GM21528 (cell line): ENCODE measurements around the gene CMSS1.
"Not testable (repeated sequence)": the region's sequence is repeated elsewhere in the genome, so short reads cannot be mapped to it uniquely, and the experiment has no call there.

ENCODE experiments used
- ATAC-seq: cut with Tn5 transposase; IDR thresholded peaks from one replicate; pipeline ENCODE4 v1.9.1; 2021; ENCODE audit warnings: mild to moderate bottlenecking, moderate library complexity; ENCODE audit not compliant: unreplicated experiment, low FRiP score

Gene CMSS1

DNA sequence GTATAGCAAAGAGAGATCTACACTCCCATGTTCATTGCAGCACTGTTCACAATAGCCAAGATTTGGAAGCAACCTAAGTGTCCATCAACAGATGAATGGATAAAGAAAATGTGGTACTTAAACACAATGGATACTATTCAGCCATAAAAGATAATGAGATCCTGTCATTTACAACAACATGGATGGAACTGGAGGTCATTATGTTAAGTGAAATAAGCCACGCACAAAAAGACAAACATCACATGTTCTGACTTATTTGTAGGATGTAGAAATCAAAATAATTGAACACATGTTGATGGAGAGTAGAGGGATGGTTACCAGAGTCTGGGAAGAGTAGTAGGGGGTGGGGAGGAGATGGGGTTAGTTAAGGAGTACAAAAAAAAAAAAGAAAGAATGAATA, 278.6 kb downstream of the CMSS1 start:
- ATAC-seq, result not testable (repeated sequence)

DNA sequence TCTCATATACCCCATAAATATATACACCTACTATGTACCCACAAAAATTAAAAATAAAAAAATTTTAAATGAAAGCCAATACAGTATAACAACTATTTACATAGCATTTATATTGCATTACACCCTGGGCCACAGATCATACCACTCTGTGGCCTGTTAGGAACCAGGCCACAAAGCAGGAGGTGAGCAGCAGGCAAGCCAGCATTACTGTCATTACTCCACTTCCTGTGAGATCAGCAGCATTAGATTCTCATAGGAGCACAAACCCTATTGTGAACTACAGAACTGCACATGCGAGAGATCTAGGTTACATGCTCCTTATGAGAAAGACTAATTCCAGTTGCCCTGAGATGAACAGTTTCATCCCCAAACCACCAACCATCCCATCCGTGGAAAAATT, 279.2 kb downstream of the CMSS1 start:
- ATAC-seq, result no peak

DNA sequence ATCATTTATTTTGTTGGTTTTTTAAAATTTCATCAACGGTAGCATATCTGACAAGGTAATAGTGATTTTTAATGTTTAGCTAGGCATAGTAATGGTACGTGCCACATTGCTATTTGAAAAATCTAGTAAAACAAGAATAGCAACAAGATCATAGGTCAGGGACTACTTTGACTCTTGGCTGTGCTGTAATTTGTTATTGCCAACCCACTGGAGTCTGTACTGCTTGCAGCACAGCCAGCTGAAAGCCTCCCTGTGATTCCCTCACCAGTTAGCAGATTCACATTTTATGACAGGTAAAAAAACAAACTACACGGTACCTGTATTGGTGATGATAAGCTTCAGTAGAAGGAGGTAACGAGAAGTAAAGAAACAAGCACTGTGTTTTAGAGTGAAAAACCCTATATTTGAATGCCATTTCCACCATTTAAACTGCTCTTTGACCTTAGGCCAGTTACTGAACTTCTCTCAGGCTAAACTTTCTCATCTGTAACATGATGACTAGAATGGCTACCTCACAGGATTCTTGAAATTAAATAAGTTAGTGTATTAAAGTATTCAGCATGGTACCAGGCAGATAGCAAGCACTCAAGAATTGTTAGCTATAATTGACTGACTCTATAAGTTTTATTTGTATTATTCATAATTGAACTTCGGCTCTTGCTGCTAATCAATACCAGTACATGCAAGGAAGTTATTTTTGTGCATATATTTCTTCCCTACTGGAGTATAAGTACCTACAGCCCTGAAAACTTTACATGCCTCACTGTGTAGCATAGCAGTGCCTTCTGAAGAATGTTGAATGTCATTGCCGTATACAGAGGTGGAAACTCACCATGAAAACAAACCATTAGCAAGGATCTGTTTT, 280.5 kb downstream of the CMSS1 start:
- no peak for ATAC-seq

DNA sequence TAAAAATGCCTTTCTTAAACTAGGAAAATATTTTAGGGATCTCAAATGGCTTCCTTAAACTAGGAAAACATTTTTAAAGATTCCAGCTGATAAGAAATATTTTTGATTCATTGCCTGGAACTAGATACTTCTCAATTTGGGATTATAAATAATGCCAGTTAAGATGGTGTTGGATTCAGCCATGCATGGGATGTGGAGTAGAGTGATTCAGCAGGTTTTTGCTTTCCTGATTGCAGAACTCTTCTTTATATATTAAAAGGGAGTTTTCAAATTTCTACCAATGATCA, 281.1 kb downstream of the CMSS1 start:
- ATAC-seq, result no peak

DNA sequence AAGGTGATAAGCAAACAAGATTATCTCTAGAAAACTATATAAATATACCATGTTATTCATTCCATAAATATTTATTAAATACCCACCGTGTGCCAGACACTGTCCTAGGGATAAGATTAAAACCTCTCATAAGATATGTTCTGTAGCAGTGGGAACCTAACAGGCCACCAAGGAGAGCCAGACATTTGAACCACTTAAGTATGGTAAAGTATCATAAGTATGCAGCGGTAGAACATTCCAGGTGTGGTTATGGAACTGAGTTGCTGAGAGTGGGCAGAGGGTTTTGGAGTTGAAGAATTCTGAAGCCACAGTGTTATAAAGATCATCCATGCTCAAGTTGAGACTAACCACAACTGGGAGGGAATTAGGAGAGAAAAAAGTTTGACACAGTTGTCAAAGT, 282.0 kb downstream of the CMSS1 start:
- no peak for ATAC-seq

DNA sequence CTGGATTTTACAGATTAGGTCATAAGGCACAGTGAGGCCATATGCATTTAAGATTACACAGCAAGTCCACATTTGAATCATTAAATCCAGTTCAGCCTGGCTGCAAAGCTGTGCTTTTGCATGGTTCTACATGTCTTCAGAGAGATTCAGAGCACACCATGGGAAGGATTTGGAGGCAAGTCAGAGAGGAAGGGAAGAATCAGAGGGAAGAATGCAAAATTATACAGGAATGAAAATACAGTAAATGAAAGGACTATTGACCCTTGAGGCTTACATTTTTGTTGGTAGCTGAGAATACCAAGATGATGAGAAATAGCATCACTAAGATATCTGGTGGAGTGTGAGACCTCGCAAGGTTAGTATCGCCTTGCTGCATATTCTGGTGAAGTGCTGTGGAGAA, 282.8 kb downstream of the CMSS1 start:
- no peak for ATAC-seq

DNA sequence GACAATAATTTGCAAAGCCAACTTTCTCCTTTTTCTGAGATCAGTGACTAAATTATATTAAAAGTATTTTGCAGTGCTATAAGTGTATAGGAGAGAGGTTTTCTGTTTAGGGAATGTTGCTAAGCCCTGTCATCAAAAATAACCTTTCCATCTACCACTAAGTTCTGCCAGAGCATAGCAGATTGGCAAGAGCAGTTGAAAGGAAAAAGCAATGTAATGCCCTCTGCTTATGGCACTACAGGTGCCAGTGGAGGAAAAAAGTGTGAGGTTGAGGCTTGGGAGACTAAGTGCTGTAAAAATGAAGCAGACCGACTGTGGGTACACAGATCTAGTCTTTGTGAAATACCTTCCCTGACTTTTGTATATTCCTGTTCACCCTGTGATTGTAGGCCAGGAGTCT, 285.1 kb downstream of the CMSS1 start:
- ATAC-seq, result no peak

DNA sequence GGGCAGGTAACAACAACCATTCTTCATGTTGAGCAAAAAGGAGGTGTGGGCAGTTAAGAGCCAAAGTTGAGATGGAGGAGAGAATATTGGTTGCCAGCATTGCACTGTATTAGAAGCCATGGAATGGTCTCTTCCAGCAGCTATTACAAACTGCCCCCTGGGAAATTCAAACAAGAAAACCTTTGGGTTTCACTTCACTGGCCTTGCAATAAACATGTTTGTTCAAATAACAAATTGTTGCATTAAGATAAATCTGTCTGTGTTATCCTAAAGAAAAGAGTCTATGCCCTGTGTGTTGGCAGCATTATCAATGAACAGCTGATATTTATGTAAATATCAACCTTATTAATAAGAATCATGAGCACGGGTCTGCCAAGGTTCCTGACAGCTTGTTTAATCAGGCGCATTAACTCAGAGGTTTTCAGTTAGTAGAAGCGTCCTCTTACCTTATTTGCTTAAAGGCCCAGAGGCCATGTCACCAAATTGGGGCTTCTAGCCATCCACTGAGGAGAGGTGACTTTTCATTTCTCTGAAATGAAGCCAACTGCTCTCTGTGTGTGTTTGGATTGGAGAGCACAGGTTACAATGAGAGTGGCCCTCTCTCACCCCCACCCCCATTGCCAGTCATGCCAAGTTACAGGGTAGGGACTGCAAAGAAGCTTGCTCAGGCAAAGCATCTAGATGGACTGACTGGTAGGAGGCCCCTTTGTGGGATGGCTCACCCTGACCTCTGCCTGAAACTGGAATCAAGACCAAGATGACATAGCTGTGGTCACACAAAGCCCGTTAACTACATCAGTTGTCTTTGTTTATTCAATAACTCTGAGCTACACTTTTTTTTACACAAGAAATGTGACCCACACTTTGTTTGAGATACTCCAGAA, 286.1 kb downstream of the CMSS1 start:
- peak; percentile 88 for ATAC-seq

DNA sequence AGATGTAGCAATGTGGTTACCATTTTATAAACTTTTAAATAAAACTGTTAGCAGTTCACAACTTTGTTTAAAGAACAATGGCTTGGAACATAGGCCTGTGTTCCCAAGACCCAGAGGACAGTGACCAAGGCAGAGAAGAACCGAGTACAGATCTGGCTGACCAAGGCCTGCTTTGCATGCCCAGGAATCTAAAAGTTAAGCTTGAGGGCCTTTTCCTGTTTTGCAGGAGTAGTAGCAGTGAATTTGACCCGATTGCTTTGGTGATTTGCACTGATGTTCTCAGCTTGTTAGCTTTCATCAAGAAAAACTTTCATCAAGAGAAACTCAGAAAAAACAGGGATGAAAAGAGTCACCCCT, 286.8 kb downstream of the CMSS1 start:
- peak; percentile 59 for ATAC-seq

DNA sequence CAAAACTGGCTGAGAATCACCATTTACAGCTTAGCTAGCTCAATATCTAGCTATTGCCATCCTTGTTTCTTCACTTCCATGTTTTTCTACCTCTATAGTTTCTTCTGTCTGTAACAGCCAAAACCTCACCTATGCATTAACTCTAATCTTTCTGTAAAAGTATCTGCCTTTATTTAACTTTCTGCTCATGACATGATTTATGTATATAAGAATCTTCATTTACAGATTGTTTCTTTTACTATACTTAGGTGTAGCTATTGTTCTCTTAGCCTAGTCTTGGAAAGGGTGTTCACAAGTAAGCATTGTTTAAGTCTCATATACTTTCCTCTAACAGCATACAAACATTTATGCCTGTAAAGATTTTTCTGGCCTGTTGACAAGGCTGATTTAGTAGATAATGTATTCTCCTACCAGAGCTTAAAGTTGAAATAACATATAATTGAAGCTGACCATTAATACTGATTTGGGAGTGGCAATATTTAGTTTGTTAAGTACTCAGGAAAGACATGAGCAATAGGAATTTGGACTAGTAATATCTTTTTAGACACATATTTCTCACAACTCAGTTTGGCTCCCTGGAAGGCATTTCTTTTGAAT, 287.3 kb downstream of the CMSS1 start:
- no peak for ATAC-seq

DNA sequence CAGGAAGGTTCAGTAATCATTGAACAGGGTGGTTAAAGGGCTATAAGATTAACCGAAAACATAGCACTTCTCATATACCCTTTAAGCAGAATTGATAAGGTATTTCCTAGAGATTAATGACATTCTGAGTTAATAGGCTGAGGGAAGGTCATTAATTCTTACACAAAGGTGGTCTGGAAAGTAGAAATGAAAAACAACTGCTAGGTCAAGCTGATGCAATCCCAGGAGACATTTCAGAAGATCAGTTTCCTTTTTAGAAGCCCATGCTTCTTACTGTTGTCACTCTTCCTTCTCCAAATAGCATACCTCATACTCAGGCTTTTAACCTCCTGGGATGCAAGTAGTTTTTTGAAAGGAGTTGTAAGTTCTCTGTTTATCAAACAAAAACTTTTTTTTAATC, 287.8 kb downstream of the CMSS1 start:
- no peak for ATAC-seq

DNA sequence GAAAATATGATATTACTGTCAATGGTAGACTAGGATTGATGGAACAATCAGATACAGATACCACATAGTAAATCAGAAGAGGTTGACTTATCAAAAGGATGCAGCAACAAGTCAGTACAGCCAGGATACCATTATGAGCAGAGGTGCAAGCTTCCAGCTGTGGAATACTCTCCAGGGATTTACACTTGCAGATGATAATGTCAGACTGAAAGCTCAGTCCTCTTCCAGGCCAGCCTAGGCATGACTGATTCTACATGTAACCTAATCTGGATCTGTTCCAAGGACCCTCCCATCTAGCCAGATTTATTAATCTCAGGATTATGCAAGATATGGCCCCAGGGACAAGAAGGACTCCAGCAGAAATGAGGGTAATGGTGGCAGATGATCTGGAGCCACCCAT, 288.4 kb downstream of the CMSS1 start:
- no peak for ATAC-seq

DNA sequence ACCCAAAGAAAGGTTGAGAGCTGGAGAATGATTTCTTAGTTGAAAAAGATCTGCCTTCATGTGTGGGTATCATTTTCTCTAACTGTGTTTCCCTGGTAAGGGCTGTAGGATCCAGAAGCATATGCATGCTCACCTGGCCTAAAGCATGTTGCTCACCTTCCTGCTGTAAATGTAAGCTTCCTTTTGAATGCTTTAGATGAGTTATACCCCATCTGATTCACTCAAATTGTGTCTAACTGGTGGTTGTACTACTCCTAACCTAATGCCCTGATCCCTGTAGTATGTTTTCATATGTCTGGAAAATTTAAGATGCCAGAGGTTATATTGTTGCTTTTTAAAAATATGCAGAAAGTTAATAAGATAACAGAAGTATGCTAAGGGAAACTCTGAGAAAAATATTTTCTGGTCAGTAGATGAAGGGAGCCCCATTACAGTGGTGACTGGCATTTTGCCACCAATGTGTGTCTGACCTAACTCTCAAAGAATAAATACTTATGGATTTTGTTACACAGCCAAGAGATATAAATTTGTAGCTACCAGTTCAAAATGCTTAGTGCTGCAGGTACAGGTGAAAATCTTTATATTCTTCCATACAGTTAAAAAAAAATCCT, 289.0 kb downstream of the CMSS1 start:
- ATAC-seq, result no peak

DNA sequence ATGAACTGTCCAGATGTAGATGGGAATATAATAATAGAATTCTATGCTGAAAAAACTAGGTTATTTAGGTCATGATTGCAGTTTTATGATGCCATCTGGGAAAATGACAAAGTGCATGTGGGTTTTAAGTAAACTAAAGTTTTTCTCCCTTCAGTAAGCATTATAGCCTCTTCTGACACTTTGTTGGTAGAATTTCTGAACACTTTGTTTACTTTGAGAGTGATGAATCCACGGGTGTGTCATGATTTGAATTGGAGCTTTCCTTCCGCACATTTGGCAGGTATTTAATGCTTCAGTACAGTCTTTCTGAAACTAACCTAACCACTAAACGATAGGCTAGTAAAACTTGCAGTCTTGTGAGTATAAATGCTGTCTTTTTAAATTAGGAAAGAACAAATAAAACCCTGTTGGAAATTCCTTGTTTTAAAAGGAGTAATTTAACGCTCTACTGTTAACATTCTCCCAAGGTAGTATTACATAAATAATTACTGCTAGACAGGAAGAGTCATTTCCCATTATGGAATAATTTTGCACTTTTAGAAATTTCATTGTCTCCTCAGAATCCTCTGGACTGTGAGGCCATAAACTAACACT, 289.7 kb downstream of the CMSS1 start:
- ATAC-seq, result no peak

DNA sequence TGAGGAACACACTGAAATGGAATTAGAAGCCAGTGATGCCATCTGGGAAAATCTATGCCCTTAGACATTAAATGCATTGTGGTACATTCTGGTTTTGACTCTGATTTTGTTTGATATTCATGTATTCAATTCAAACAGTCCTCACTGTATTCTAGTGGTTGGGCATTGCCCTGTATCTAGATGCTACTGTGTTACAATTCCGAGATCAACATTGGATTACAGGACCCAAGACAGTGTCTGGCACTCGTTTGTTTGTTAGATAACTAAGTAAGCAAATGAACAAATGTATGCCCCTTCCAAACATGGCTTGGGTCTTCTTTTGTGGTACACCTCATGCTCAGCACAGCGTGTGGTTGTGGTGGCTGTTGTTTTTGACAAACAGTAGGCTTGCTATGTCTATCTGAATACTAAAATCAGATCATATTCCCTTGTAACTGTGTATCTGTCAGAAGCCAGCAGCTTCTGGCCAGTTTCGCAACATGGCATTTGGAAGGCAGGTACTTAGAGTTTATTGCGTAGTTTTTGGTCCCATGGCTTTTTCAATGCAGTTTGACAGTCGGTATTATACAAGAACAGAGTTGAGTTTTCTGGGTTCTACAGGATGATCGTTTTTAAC, 290.9 kb downstream of the CMSS1 start:
- no peak for ATAC-seq

DNA sequence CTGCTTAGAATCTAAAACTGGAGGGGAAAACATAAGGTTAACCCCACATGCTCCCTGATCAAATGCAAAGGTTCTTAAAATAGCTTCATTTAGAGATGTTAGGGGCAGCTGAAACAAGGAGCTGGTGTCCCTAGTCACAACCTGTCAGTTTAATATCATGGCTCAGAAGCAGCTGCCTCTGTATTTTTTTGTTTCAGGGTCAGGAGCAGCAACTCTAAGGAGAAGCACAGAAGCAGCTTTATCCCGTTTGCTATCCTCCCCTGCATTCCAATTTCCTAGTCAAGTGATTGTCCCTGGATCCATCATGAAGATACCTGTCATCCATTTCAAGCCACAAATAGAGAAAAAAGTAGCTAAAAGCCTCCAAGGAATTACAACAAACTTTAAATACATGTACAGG, 292.5 kb downstream of the CMSS1 start:
- ATAC-seq, result no peak

DNA sequence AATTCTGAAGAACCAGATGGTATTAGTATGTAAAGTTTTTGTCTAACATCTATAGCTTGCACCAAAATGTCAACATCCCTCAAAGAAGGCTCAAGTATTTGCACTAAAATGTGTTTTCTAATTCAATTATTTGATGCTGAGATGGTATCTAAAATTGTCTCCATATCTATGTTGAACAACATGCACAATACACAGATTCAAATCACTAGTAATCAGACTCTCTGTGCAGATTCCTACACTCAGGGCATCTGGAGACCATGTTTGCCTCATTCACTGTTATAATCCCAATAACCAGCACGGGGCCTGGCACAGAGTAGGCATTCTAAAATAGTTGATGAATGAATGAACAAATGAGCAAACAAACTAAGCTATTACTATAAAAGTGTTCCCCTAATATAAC, 294.1 kb downstream of the CMSS1 start:
- ATAC-seq, result no peak

DNA sequence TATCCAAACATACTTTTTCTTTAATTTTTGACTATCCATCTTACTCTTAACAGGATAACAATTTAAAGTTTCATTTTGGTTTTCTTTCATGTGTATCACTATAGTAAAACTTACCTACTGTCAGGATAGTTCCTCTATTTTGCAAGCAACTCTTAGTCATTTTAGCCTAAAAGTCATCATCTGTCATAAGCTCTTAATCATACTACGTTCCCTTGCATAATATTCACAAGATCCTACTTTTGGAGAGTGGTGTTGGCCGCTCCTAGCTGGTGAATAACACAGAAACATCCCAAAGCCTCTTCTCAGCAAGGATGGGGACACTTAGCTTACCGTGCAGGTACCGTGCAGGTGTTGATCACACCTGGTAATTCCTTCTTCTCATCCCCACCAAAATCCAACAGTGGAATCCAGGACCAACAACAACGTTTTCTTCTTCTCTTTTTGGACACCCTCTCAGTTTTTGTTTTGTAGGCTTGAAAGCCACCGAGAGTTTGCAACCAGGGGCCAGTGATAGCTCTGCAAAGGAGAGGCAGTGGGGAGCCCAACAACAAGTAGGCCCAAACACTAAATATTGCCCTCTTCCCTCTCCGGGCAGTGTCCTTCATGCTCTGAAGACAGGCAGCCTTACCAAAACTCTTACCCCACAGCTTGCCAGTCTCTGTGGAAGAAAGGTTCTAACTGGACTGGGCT, 296.2 kb downstream of the CMSS1 start:
- no peak for ATAC-seq

DNA sequence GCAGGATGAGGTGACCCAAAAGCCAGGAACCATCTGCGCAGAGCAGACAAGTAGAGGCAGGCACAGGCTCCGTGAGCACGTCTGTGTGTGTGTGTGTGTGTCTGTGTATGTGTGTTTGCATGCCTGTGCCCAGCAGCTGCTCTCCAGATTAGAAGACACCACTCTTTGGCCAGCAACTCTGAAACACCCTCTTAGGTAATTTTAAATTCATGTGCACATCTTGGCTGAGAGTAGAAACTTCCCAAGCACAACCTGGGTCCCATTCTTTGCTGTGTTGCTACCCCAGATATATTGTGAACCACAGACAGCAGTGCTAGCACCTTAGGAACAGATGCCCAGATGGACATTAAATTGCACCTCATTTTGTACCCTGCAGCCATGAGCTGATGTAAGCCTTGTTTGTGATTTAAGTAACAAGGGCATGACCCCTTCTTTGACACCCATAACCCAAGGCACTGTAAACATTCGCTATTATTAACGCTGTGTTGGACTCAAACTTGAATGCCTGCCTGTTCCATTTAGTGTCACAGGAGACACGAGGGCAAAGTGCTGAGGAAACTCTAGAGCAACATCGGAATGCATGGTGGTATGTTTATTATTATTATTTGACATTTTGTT, 296.9 kb downstream of the CMSS1 start, which contains the start of gene FILIP1L:
TSS of gene FILIP1L (minus strand) at position 89 of the 618 bp plus-strand sequence.
- ATAC-seq, result no peak
